ENCODE data around the gene INO80.

- no peak for TF ChIP-seq CTCF (IDR thresholded peaks at IDR 0.05)
- no peak for TF ChIP-seq EZH2 (IDR thresholded peaks at IDR 0.05; ENCODE audit: borderline replicate concordance, insufficient read depth, low read depth, low read length, poor library complexity, severe bottlenecking)
Observed at GRCh38 chr15:41151451-41152005, 35.4 kb upstream of the INO80 start.

Data from B cell (primary cell).